Measurements from ENCODE around the gene EAF2. TPM values are rescaled to one million over a fixed set of nuclear protein-coding genes. Genes with fewer than 3 reads are reported as not detected.

The EAF2 gene
- total RNA-seq, 4 donors from 2014 or later, result 9.2 to 14.6 (median 10.0) TPM

DNA sequence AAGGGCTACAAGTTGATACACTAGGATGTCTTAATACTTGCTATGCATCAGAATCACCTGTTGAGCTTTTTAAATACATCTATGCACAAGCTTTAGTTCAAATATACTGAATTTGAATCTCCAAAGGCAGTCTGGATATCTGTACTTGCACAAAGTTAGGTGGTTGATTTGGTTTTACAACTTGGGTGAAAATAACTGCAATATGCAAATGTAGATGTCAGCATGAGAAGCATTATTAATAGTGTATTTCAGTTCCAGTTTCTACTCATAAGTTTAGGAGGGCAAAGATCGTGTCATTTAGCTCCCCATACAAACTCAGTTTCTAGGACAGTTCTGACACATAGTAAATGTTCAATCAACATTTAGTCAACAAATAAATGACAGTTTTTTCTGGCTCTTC is 25.8 kb upstream of the EAF2 start:
- no peak for TF ChIP-seq CTCF (IDR thresholded peaks at IDR 0.05; ENCODE audit: low read depth)

- TF ChIP-seq CTCF (IDR thresholded peaks at IDR 0.05; ENCODE audit: low read depth), result no peak
These were observed 17.3 kb upstream of the EAF2 start for GRCh38 chr3:121817753-121818152.

GRCh38 chr3:121818578-121818977 is 16.4 kb upstream of the EAF2 start:
- TF ChIP-seq CTCF (IDR thresholded peaks at IDR 0.05; ENCODE audit: low read depth), result no peak

GRCh38 chr3:121819236-121819635 is 15.8 kb upstream of the EAF2 start:
- no peak for TF ChIP-seq CTCF (IDR thresholded peaks at IDR 0.05; ENCODE audit: low read depth)

DNA sequence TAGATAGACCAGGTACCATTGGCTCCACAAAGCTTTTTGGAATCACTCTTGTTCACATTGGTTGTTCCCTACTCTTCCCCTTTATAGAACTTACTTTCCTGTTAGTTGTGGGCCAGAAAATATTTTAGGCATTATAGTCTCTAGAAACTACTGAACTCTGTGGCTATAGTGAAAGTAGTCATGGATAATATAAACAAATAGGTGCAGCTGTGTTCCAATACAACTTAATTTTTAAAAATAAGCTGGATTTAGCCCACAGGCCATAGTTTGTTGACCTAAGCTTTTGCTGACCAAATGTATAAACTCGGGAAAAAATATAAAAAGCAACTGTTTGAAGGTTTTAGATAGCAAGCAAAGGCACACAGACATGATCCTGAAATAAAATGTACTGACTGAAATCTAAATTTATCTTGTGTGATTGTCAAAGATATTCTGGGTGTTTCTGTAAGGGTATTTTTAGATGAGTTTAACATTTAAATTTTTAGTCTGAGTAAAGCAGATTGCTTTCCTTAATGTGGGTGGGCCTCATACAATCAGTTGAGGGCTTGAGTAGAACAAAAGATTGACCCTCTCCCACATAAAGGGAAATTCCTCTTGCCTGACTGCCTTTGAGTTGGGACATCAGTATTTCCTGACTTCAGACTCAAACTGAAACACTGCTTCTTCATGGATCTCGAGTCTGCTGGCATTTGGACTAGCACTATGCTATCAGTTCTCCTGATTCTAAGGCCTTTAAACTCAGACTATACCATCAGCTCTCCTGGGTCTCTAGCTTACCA is 13.4 kb upstream of the EAF2 start:
- no peak for TF ChIP-seq CTCF (IDR thresholded peaks at IDR 0.05; ENCODE audit: low read depth)

GRCh38 chr3:121822973-121823372 is 12.0 kb upstream of the EAF2 start:
- TF ChIP-seq CTCF (IDR thresholded peaks at IDR 0.05; ENCODE audit: low read depth), result no peak

DNA sequence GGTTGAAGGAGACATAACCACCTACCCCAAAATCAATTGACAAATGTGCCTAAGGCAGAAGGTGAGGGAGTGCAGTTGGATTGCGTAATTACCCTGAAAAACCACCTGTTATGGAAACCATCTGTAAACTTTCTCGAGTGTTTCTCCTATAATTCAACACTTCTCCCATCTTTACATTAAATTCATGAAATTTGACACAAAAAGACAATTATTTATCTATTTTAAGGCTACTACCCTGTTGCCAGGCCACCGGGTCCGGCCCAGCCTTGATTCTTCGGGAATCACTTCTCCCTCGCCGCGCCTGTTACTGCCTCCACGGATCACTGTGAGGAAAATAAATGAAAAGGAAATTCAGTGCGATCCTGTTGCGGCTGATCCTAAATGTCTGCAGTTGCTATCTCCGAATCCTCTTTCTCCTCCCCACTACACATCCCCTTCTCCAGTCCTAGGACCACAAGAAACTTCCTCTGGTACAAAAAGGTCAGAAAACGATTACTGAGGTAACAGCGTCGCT is 795 bp upstream of the EAF2 start:
- TF ChIP-seq CTCF (IDR thresholded peaks at IDR 0.05; ENCODE audit: low read depth), result no peak
